Left forelimb (tissue), 1 donor: Measurements from ENCODE around the gene MSI2.

Source experiments
- DNase-seq: peaks from one replicate; pipeline ENCODE4 v3.0.0-alpha.2; 2018; ENCODE audit warnings: low spot score

The MSI2 gene

DNA sequence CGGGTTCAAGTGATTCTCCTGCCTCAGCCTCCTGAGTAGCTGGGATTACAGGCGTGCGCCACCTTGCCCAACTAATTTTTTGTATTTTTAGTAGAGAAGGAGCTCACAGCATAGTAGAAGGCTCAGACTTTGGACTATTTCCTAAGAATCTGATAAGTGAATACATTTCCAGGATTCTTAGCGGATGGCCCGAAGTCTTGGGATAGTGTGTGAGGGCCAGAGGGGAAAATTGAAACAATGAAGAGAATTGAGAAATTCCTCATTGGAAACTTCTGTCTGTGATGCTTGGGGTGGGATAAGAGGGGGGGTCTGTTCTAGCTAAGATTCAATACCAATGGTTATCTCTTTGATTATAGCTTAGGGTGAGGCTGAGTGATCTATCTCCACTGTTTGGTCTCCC is 183.3 kb downstream of the MSI2 start:
- DNase-seq: no peak

DNA sequence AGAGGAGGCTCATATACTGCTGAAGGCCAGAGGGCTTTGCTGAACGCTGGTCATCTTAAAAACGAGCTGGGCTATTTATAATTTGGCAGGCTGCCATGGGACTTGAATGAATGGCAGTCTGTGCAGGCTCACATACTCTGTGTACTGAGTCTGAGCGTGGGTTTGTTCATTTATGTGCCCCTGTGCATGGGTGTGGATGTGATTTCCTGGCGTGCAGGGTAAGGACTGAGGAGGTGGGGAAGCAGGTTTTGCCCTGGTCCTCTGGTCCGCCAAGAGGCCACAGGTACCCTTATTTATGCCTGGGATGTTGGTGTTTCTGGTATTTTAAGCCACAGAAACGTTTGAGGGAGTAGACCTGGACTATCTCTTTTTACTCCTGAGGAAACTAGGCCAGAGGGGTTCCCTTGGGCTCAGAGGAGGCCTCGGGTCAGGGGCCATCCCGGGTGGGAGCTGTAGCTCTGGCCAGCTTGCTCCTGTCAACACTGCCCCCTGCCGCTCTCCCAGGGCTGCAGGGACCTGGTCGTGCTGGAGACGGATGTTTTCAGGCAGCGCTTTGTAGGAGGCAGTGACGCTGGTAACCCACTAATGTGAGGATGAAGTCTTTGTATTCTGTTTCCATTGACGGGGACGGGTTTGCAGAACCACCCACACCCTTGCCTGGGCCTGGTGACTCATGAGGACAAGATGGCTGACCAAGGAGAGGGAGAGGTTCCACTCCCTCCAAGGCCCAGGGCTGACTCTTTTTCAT is 184.4 kb downstream of the MSI2 start:
- no peak for DNase-seq

DNA sequence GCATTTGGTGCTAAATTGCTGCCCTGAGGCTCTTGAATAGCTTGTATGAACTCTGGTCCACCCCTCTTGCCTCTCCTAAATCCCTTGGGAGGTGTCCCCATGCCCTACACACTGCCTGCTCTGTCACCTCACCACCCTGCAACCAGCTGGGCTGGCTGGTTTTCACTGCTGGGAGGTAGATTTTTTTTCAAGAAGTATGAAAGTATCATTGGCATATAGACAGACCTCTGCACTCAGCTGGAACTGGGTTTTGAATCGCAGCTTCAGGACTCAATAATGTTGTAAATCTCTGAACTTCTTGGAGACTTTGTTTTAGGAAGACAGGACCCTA is 184.9 kb downstream of the MSI2 start:
- DNase-seq: no peak

DNA sequence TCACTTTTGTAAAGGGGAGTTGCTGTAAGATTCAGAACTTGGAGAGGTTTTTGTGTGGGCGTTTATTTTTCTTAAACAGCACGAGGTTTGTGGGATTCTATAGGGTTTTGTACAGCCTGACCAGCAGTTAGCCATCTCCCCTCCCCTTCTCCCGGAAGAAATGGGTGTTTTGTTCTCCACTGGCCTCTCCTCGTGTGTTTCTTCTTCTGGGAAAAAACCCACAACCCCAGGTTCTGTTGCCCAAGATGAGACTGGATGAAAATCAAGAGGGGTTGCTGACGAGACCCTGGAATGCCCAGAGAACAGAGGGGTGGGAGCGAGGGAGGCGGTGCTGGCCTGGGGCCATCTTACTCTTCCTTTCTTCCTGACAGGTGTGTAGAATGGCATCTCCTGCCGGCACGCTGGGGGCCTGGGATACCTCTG is 186.1 kb downstream of the MSI2 start:
- DNase-seq: no peak

DNA sequence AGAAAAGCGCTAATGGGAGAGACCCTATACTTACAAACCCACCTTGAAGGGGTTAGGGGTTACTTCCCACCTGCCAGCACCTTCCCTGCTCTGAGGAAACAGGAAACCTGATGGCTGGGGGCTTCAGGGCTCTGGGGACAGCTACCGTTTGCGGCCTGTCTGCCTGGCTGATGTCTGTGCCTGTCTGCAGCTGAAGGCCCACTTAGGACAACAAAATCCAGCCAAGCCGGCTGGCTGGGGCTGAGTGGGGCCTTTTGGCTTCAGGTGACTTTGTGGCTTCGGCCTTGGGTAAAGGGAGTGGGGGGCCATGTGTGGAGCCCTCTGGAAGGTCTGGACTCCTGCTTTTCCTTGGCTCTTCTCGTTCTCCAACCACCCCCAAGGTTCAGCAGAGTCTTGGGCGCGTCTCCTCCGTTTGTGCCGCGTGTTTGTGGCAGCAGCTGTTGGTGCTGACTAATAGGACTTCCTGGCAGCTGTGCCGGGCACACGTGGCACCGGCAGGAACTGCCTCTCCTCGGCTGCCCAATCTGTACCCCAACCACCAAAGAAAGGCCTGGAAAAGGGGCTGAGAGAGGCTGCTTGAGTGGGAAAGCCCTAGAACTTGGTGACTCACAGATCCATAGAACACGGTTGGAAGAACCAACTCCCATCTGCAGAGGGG is 186.7 kb downstream of the MSI2 start:
- DNase-seq: no peak

DNA sequence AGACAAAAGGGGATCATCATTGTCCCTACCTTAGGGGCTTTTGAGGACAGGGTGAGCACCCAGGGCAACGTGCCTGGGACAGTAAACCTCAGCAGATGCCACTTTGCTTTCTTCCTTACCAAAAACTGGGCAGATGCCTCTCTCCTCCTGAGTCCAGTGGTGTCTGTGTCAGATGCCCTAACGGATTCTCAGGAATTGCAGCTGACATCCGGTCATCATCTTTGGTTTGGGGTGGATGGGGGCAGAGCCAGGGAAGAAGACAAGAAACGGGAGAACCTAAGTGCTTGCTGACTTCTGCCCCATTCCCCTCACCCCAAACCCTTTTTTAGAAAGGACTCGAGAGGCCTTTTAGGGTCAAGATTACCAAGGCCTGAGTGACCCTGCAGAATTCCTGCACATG is 187.5 kb downstream of the MSI2 start:
- no peak for DNase-seq

DNA sequence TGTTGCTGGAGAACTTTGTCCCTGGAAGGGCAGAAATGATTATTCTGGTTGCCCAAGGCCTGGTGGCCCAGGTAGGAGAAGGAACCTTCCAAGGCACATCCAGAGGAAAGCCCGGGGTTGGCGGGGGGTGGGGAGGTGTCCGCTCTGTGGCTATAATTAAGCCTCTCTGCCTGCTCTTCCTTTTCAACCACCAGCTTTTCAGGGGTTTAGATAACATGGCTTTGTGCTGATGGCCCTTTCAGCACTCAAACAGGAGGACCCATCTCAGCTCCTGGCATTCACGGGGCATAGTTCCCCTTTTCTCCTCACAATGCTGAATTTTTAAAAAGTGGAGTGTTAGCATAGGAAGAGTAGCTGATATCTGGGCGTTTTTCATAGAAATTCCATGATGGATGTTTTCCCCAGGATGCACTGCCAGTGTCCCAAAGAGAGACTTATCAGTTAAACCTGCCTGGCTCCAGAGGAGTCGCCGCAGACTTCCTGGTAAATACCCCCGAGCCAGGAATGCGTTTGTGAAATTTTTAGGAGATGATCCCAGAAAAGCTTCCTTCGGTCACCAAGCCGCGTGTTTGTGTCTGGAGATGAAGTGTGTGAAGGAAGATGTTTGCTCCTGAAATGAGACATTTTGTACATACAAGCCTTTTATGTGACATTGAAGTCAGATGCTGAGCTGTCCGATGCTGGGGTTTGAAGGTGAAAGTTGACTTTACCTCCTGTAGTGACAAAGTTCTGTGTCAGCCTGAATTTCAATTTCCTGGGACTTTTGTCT is 188.5 kb downstream of the MSI2 start:
- DNase-seq: no peak

DNA sequence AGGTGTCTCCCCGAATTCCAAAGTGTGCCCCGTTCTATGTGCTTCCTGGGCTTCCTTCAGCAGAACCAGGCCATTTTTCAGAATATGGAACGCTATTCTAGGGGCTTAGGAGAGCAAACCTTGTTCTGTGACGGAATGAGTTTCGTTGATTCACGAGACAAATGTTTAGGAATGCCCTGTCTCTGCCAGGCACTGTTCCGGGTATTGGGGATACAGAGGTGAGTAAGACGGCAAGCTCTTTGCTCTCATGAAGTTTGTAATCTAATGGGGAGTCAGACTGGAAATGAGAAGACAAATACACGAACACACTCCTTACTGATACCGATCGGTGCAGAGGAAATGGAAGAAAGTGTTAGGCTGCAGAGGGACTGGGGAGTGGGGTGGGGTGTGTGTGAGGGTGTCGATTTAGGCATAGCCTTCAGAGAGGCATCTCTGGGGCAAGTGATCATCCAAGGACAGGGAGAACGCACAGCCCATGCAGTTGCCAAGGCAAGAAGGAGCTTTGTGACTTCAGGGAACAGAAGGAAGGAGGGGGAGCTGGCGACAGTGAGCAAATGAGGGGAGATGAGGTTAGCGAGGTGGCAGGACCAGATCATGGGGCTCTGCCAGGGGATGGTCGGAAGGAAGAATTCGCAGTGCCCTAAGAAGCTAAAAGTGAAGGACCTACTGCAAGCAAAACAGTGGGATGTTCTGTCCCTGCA is 189.6 kb downstream of the MSI2 start:
- DNase-seq: no peak

DNA sequence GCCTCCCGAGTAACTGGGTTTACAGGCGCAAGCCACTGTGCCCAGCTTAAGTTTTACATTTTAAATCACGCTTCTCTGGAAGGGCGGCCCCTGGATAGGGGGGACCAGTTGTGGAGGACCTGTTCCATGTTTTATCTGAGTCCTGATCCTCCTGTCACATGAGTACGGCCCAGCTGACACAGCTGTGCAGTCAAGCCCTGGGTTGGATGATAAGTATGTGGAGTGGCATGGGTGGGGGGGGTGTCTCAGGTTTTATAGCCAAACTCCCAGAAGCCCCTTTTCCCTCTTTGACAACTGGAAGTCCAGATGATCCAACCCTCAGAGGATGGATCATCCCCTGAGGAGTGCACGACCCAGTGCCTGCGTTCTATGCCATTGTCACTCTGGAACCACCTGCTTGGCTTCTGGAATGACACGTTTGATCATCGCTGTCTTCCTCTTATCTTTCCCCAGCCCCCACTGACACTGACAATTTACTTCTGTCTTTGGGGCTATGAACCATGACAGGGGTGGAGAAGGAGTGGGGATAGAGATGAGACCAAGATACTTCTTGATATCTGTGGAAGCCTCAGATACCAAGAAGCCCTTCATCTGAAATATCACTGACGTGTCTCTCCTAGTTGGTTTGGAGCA is 191.2 kb downstream of the MSI2 start:
- DNase-seq: no peak

DNA sequence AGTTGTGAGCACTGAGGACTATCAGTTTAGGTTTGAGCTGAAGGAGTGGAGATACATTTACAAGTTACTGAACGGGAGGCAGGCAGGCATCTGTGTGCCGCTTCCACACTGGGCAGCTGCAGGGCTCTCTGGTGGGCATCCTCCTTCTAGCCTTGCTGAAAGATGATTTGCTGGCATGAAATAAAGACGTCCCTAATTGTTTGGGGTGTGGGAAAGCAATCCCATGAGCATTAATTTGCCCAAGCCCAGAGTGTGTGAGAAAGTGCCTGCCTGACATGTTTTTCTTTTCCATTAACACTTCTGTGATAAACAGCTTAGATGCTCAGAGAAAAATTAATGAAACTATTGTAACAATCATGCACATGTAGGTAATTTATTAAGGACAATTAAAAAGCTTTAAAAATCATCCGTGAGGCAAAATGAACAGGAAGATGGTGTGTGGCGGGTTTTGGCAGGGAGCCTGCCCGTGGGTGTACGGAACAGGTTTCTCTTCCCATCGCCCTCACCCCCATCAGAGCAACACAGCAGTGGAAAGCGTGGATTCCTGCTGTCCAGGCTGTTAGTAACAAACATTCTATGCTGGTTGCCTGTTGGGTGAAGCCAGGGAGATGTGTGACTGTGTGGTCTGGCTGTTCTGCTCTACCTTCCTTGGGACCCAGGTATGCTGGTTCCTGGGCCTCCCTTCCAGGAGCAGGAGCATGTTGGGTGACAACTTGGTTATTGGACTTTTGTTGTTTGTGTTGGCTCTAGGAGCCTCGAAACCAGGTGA is 191.9 kb downstream of the MSI2 start:
- no peak for DNase-seq

DNA sequence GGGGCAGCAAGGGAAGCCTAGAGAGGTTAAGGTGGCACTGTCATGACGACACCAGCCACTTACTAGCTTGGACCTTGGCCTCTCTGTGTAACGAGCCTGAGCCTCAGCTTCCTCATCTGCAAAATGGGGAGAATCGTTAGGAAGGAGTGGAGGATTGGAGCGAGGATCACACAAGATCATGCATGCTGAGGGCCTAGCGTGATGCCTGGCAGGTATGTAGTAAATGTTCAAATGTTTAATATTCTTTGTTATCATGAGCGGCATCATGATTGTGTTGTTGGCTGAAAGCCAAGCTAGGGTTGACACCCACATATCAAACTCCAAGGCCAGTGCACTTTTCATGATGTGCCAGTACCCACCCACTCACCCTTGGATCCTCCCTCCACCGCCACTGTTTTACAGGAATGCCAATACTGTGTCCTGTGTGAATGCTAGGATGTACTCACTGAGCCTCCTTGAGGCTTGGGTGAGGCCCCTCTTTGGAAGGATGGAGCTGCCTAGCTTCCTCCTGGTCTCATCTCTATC is 192.5 kb downstream of the MSI2 start:
- DNase-seq: no peak

DNA sequence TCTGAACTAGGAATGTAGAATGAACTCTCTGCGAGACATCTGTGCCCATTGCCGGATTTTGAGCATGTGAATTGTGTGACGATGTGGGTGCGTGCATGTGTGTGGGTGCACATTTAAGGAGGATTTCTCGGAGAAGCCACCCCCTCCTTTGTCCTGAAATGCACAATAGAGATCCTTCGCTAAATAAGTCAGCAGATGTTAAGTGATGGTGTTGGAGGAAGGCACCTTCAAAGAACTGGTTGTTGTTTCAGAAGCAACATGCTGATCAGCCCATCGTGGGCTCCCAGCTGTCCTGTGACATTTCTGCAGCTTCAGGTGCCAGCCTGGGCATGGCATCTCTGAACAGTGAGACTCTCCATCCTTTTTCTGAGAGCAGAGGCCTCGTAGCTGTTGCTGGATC is 194.9 kb downstream of the MSI2 start:
- DNase-seq: no peak

DNA sequence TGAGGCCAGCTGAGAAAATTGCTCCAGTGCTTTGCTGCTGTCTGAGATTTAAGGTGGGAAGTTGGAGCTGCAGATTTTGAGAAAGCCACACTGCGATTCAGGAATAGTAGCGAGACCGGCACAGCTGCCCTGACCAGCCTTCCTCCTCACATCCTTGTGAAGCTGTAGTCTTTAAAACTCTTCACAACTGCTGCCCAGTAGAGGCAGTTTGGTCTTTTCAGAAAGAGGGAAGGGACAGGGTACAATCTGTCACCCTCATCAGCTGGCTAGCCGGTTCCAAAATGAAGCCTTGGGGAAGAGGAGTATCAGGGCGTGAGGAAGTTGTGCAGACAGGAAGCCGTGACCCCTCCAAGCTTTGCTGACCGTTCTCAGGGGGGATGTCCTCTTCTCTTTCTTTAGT is 195.3 kb downstream of the MSI2 start:
- DNase-seq: no peak

DNA sequence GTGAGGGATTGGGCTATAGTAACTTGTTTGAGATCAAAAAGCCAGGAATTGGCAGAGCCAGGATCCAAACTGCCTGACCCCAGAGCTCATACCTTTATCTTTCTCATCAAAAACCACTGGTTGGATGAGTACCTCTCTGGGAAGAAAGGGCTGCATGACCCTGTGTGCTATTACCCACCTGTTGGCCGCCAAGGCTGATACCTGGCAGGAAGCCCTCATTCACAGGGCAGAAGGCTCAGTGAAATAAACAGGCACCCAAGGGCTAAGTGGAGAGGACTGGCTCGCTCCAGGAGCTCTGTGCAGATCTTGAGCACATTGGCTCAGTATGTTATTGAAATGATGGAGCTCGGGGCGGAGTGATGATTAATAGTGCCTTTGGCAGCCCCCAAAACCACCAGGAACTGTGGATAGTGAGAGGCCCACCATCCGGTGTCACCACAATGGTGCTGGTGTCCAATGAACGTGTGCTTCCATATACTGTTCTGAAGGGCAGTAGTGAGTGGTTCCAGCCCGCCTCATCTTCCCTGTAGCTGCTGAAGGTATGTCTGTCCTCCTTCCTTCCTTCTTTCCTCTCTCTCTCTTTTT is 197.6 kb downstream of the MSI2 start:
- no peak for DNase-seq

DNA sequence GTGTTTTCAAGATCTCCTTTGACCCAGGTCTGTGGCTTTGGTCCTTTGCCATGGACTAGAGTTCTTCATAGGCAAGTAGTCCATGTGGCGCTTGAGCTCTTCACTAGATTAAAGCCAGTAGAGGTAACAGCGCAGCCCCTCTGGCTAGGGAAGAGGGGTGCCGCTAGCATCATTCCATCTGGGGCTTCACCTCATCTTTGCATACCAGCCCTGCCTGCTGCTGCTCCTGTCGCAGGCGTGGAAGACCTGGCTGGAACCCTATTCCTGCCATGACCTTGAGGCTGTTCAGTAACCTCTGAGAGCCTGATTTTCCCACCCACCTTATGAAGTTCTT is 198.4 kb downstream of the MSI2 start:
- no peak for DNase-seq

DNA sequence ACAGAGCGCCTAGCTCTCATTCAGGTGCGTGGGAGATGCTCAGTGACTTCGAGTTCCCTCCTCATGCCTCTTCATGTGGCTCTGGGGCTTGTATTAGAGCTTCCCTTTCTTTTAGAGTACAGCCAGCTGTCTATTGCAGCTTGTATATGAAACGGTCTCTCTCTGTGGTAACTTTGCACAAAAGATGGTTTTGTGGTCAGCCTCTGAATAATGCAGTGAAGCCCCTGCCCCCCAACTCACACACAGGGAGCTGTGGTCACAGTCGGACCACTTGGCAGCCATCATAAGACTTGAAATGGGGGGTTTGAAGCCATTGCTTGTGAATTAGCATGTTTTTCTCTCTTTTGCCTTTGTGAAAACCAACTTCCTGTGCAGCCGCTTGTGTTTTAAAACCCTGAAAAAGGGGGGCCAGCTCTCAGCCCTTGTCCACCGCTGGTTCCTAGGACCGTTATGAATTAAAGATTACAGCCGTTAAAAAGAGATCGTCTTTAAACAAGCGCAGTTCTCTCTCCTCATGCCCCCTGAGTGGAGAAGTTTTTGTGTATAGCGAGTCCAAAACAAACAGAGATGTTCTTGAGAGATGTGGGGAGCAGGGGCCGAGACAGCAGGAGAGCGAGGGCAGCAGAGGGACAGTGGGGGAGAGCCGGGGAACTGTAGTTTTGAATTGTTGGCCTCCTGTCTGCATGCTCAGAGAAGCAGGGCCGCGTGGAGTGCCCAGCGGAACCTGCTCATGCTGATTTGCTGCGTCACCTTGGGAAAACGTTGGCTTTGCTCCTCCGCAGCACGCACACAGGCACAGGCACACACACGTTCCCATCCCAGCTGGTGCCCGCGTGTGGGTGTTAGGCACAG is 199.0 kb downstream of the MSI2 start:
- DNase-seq: no peak

DNA sequence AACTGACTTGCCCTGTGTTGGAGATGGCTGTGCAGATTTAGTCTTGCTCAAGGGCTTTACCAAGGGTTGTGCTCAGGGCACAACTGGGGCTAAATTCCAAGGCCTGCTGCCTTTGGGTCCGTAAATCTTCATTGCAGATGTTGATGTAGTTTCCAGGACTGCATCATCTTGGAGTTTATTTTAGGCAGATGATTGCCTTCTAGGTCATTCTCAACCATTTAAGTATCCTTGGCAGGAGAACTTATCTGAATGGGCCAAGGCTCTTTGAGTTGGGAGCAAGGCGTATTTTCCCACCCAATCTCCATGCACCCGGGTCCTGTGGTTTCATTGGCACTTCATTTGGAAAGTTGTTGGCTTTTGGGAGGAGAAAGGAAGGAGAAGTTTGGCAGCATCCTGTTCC is 200.3 kb downstream of the MSI2 start:
- no peak for DNase-seq

DNA sequence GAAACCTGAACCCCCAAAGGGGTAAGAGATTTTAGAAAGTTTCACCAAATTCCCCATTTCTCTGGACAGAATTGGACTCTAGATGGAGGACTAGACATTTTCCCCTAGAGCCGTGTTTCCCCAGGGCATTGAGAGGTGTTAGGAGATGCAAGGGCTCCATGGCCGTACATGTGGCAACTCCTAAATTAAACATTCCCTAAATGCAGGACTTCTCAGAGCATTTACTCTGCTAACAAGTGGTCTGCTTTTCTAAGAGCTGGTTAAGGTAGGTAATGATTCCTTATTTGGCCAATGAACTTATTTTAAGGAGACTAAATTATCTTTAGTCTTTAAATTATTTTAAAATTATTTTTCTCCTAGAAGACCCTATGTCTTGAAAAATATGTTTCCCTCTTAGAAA is 200.9 kb downstream of the MSI2 start:
- no peak for DNase-seq

DNA sequence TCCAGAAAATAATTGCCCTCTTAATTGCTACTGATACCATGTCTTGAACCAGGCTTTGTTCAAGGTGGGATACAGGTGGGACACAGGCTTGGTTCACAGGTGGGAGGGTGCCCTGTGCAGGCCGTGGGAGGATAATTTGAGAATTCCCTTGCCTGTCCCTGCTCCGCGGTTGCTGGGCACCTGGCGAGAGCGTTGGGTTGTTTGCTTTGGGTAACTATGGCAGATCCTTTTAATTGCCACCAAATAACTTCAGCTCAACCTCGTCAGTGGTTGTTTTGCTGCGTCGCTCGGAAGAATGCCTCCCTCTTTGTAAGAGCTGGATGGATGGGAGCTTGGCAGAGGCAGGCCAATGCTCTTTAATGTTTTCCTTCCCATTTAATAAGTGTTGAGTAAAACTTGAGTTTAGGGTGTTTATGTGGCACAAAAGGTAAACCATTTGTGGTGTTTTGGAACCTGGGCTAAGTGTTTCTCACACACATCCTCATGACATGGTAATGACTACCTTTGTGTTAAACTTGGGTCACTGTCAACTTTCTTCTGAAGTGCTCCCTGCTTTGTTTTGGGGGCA is 202.5 kb downstream of the MSI2 start:
- no peak for DNase-seq
